PFSK-1 (cell line): ENCODE results near the gene COL2A1.

Experiments used
- FOXP2 ChIP-seq: optimal IDR thresholded peaks from 2 replicates; pipeline ENCODE3; 2011; ENCODE audit warnings: borderline replicate concordance, control low read depth, inconsistent platforms; ENCODE audit not compliant: insufficient read depth; ENCODE audit errors: extremely low read length, extremely low read depth
- POLR2AphosphoS5 ChIP-seq: IDR thresholded peaks from 2 replicates; pipeline ENCODE4 v1.6.1; 2012; ENCODE audit warnings: low read depth, mild to moderate bottlenecking, control low read depth, low read length, moderate library complexity
- REST ChIP-seq, 2 experiments: IDR thresholded peaks; 2 replicates each; pipeline versions ENCODE4 v1.6.1 to v1.8.0; 2011 to 2012; ENCODE audit warnings: low read depth in 2 of 2, low read length in 2 of 2, control low read depth in 1 of 2, inconsistent platforms in 1 of 2, mild to moderate bottlenecking in 1 of 2, moderate library complexity in 1 of 2; ENCODE audit not compliant: insufficient read depth in 1 of 2
- SIN3A ChIP-seq: IDR thresholded peaks from 2 replicates; pipeline ENCODE4 v1.6.1; 2012; ENCODE audit warnings: mild to moderate bottlenecking, low read length, moderate library complexity, borderline replicate concordance; ENCODE audit not compliant: insufficient read depth
- TAF1 ChIP-seq: IDR thresholded peaks from 2 replicates; pipeline ENCODE4 v1.6.1; 2012; ENCODE audit warnings: low read length, control low read depth, borderline replicate concordance; ENCODE audit not compliant: insufficient read depth

COL2A1 gene

DNA sequence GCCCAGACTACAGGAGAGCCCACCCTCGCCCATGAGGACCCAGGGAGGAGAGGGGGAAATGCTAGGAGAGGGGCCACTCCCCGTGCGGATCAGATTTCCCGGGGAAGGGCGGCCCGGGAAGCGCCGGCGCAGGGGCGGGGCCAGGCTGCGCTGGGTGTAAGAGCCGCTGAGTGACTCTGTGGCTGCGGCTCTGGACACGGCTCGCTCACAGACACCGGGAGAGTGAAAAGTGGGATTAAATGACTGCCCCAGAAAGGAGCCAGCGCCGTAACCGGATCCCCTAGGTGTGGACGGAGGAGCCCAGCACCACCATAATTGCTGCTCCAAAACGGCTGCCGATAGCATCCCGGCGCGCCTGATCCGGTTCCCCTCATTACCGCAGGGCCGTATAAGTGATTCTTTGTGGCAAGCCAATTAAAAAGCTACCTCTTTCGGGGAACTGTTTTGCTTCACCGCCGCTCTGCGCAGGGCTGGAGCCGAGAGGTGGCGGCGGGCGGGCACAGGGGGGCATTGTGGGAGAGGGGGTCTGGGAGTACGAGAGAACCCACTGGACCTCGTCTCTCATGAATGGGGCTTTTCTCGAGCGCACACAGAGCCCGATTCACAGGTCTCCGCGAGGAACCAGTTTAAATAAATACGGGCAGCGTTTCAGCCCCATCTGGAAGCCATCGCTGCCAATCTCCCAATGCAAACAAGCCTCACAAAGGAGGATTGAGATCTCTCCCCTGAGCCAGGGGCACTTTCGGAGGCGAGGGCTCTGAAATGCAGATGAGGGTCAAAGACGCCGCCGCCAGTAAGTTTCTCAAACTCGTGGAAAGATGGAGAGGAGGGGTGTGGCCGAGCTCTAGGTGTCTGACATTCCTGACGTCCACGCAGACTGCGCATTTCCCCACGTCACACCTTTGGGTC is 2.5 kb downstream of the COL2A1 start:
- no peak for TF ChIP-seq TAF1
- no peak for TF ChIP-seq POLR2AphosphoS5
- TF ChIP-seq REST (IDR thresholded peaks at IDR 0.05; ENCODE audit: insufficient read depth in 1 of 2, low read depth in 2 of 2, low read length in 2 of 2) = no peak
- no peak for TF ChIP-seq SIN3A
- TF ChIP-seq FOXP2 = no peak

DNA sequence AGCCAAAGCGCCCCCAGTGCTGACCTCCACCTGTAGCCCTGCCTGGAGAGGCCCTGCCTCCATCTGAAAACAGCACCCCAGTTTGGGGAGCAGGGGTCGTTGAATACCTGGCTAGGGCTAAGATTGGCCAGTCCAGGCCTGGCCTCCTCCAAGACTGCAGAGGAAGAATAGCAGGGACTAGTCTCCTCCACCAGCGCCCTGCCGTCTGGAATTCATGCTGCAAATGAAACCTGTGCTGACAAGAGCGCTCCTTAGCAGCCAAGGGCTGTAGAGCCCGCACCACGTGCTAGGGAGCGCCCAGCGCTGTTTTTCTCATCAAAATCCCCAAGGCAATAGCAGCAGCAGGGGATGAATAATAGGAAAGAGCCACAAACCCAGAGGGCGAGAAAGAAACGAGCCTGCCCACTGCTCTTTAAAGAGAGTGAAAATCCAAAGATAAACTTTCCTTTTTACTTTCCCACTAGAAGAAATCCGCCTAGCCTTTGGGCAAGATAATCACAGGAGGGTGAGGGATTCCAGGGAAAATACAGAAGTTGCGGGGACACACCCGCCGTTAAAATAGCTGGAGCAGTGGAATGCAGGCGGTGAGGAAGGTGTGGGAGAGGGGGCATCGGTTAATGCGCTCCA is 3.3 kb downstream of the COL2A1 start:
- TF ChIP-seq FOXP2 = no peak
- no peak for TF ChIP-seq SIN3A
- TF ChIP-seq TAF1 = no peak
- TF ChIP-seq POLR2AphosphoS5 = no peak
- no peak for TF ChIP-seq REST (IDR thresholded peaks at IDR 0.05; ENCODE audit: insufficient read depth in 1 of 2, low read depth in 2 of 2, low read length in 2 of 2)

DNA sequence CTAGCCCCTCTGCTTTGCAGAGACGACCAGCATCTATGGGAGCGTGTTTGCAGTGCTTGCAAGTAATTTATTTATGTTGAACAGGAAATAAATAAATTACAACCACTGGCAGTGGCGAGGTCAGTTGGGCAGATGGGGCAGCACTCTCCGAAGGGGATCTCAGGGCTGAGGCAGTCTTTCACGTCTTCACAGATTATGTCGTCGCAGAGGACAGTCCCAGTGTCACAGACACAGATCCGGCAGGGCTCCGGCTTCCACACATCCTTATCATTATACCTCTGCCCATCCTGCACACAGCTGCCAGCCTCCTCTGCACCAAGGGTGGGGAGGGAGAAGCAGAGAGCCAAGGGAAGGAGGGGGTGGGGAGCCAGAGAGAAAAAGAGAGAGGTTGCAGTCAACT is 4.5 kb downstream of the COL2A1 start:
- no peak for TF ChIP-seq SIN3A
- no peak for TF ChIP-seq FOXP2
- TF ChIP-seq REST (IDR thresholded peaks at IDR 0.05; ENCODE audit: insufficient read depth in 1 of 2, low read depth in 2 of 2, low read length in 2 of 2) = no peak
- TF ChIP-seq TAF1 = no peak
- TF ChIP-seq POLR2AphosphoS5 = no peak

GRCh38 chr12:47997321-47997720 is 7.0 kb downstream of the COL2A1 start:
- TF ChIP-seq SIN3A = no peak
- TF ChIP-seq TAF1 = no peak
- no peak for TF ChIP-seq POLR2AphosphoS5
- no peak for TF ChIP-seq FOXP2
- no peak for TF ChIP-seq REST (IDR thresholded peaks at IDR 0.05; ENCODE audit: insufficient read depth in 1 of 2, low read depth in 2 of 2, low read length in 2 of 2)
